CD4-positive, alpha-beta T cell treated with Interleukin-6 at 100 ng/mL for 8 hours (primary cell): ENCODE measurements around the gene PALD1.

Experiments used
- DNase-seq: peaks from one replicate; pipeline ENCODE4 v3.0.0-alpha.2; 2020; ENCODE audit warnings: mixed read lengths, low spot score

PALD1 gene

GRCh38 chr10:70535451-70535850, 56.9 kb downstream of the PALD1 start:
- DNase-seq = no peak

DNA sequence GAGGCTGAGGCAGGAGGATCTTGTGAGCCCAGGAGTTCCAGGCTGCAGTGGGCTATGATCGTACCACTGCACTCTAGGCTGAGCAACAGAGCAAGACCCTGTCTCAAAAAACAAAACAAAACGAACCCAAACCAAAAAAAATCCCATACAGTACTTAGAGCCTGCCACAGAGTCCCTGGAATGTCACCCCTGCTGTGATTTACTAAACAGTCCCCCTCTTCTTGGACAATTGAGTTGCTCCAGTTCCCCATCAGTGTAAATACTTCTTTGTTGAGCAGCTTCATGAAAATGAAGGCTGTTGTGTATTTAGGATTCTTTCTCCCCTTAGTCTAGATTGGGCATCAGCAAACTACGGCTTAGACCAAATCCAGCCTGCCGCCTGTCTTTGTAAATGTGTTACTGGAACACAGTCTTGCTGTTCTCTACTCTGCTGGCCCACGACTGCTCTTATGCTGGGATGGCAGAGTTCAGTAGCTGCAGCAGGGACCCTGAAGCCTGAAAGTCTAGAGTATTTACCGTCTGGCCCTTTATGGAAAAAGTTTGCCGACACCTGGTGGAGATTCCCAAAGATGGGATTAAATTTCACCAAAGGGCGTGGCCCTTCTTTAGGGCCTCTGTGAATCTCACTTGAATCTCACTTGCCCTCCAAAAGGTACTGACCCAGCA, 57.8 kb downstream of the PALD1 start:
- DNase-seq = no peak

DNA sequence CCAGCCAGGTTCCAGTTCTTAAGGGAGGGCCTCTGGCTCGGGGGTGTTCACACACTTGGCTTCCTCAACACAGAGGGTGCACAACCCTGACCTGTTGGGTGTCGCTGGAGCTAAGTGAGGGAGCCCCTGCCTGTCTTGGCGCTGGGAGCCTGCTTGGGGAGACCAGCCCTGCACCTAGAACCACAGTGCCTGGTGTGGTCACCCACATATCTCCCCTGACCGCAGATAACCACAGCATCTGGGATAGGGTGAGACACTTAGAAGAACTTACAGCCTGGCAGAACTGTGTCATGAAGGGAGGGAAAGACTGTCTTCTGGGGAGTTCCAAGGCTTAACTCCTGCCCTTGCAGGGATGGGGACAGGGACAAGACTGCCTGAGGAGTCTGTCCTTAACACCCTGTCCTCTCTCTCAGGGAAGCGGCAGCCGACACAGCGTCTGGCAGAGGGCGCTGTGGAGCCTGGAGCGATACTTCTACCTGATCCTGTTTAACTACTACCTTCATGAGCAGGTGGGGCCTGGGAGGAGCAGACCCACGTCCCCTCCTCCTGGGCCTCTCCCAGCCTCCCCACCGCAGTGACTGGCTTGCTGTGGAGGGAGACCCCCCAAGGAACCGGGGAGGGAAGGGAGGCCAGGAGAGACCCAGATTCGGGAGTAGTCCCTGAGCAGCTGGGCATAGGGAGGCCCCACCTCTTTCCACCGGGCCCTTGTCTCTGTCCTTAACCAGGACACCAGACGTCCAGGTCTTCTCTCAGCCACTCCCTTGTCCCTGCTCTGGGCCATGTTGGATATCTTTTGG, 59.0 kb downstream of the PALD1 start:
- no peak for DNase-seq

DNA sequence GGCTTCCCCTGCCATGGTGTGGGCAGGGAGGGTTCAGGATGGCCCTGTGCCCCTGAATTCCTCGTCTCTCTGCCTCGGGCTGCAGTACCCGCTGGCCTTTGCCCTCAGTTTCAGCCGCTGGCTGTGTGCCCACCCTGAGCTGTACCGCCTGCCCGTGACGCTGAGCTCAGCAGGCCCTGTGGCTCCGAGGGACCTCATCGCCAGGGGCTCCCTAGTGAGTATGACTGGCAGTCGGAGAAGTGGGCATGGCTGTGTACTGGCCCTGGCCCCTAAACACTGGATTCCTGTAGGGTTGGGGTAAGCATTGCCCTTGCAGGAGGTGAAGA, 59.6 kb downstream of the PALD1 start:
- DNase-seq = no peak

DNA sequence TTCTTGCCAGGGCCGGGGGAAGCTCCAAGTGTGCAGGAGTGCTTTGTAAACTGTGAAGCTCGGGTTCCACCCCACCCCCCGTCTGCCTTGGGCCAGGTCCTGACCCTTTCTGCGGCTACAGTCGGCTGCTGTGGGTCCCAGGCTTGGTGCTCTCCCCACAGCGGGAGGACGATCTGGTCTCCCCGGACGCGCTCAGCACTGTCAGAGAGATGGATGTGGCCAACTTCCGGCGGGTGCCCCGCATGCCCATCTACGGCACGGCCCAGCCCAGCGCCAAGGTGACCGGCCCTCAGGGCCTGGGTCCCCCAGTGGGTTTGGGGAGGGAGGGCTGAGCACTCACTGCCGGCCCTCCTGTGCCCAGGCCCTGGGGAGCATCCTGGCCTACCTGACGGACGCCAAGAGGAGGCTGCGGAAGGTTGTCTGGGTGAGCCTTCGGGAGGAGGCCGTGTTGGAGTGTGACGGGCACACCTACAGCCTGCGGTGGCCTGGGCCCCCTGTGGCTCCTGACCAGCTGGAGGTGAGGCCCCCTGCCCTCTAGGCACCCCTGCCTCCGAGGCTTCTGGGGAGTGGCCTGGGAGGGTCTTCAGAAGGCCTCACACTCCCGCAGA, 60.3 kb downstream of the PALD1 start:
- no peak for DNase-seq

DNA sequence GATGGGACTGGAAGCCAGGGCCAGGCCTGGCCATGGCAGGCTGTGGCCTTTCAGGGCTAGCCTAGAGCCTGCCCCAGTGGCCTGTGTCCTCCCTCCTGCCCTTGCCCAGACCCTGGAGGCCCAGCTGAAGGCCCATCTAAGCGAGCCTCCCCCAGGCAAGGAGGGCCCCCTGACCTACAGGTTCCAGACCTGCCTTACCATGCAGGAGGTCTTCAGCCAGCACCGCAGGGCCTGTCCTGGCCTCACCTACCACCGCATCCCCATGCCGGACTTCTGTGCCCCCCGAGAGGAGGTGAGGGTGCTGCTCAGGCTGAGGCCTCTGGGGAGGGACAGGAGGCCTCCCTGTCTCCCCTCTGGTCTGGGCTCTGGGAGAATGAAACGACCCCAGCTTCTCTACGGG, 60.9 kb downstream of the PALD1 start:
- no peak for DNase-seq

- no peak for DNase-seq
Measured at GRCh38 chr10:70540089-70540788, 61.7 kb downstream of the PALD1 start.

DNA sequence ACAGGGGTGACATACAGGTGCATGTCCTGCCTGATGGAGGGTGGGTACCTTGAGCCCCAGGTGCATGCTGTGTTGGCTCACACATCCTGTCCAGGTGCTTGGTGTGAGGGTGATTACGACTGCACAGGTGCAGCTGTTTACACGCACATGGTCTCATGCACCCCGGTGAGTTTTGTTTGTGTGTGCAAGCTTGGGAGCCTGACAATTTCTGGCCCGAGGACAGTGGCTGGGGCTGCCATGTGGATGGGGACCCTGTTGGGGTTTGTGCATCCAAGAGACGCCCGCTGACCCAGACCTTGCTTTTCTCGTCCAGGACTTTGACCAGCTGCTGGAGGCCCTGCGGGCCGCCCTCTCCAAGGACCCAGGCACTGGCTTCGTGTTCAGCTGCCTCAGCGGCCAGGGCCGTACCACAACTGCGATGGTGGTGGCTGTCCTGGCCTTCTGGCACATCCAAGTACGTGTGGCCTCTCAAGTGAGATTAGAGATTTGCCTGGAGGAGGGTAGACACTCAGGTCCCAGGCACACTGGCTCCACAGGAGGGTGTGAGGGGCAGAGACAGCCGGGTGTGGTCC, 62.3 kb downstream of the PALD1 start:
- no peak for DNase-seq

DNA sequence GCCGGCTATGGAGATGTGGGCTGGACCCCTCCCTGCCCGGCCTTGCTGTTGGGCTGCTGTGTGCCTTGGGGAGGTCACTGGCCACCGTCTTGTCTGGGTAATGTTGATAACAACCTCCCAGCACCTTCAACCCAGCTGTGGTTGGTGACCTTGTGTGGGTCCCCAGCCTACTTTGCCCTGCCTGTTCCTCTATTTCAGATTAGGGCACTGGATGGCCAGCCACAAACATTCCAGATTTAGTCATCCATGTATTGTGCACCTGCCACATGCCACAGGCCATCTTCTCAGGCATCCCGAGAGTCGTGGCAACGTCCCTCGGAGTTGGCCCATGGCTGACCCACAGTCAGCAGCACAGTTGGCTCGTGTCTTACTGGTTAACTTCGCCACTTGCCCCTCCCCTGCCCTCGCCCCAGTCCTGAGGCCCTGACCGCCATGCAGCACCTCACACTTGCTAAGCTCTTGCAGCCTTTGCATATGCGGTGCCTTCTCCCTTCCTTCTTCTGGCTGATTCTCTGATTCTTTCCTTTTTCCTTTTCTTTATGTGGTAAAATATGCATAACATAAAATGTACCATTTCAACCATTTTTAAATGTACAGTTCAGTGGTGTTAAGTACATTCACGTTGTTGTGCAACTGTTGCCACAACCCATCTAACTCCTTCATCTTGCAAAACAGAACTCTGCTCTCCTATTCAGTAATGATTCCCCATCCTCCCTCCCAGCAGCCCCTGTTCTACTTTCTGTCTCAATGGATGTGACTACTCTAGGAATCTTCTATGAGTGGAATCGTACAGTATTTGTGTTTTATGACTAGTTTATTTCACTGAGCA, 63.4 kb downstream of the PALD1 start:
- DNase-seq = no peak

DNA sequence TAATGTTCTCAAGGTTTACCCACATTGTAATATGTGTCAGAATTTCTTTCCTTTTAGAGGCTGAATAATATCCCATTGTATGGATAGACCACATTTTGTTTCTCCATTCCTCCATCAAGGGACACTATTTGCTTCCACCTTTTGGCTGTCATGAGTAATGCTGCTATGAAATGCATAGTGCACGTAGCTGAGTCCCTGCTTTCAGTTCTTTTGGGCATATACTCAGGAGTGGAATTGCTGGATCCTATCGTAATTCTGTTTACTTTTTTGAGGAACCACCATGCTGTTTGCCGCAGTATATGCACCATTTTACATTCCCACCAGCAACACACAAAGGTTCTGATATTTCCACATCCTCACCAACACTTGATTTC, 64.0 kb downstream of the PALD1 start:
- no peak for DNase-seq

- no peak for DNase-seq
Measured at GRCh38 chr10:70543911-70544310, 65.3 kb downstream of the PALD1 start.

- DNase-seq = no peak
Measured at GRCh38 chr10:70544431-70545340, 66.1 kb downstream of the PALD1 start.

DNA sequence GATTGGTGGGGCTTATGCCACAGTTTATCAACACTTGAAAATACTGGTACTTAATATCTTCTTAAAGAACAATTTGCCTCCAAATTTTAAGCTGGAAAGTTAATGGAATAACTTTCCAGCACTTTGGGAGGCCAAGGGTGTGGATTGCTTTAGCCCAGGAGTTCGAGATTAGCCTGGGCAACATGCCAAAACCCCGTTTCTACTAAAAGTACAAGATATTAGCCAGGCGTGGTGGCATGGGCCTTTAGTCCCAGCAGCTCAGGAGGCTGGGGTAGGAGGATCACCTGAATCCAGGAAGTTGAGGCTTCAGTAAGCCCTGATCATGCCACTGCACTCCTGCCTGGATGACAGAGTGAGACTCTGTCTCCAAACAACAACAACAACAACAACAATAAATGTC, 68.0 kb downstream of the PALD1 start:
- no peak for DNase-seq

DNA sequence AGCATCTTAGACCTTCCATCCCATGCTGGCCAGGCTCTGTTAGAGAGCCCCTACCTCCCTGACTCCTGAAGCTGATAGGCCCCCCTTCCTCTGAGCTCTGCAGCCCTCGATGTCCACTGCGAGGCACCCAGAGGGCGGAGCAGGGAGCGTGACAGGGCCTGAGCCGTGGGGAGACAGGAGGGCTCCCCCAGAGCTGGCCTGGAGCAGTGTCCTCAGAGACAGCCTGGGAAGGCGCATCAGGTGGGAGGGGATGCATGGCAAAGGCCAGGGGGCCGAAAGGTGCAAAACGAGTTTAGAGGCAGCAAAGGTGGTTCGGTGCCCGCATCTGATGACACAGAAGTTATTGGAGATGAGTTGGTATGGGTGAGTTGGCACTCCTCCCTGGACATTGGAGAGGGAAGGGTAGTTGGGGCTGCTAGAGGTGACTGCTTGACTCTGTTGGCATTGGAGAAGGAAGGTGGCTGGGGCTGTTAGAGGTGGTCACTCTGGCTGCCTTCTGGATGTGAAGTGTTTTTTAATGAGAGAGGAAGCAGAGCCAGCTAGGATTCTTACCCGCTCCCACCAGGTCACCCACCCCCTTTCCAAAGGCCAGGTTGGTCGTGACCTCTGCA, 70.9 kb downstream of the PALD1 start:
- DNase-seq = no peak

DNA sequence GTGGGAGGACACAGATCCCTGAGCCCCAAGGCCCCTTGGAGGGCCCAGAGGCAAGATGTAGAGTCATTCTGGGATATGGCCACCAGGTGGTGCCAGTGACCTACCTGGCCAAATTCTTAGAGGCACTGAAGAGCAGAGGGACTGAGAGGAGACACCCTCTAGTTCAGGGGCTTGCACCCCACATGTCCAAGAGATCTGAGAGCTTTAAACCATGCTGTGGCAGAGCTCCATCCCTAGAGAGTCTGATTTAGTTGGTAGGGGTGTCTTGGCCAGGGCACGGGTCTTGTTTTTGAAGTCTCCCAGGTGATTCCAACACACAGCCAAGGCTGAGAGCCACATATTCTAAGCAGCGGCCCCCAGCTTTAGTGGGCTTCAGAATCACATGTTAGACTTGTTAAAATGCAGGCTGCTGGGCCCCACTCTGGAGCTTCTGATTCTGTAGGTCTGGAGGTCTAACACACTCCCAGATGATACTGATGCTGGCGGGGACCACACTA, 71.4 kb downstream of the PALD1 start:
- DNase-seq = peak; percentile 72

DNA sequence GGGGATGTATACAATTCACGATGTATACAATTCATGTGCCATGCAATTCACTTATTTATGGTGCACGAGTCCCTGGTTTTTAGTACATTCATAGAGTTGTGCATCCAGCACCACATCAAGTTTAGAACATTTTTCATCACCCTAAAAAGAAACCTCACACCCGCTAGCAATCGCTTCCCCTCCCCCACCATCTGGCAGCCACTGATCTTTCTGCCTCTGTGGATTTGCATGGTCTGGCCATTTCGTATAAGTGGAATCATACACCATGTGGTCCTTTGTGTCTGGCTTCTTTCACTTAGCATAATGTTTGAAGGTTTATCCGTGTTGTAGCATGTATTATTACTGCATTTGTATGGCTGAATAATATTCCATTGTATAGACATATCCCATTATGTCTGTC, 71.9 kb downstream of the PALD1 start:
- no peak for DNase-seq

DNA sequence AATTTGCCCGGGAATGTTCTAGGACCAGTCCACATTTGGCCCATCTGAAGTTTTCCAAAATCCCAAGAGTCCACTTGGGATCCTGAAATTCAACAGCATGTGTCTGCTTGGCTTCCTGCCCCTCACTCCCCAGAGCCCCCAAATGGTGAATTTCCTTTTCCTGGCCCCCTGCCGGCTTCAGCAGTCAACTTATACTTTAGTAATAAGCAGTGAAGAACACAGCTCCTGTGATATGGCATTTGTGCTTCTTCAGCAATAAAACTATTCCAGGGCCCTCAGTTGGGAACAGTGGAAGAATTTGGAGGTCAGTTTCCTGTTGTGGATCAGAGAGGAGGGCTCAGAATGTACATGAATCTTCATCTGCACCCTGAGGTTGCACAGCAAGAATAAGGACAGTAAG, 72.9 kb downstream of the PALD1 start:
- no peak for DNase-seq

- no peak for DNase-seq
Measured at GRCh38 chr10:70551971-70552422, 73.4 kb downstream of the PALD1 start.

- no peak for DNase-seq
Measured at GRCh38 chr10:70552586-70552985, 74.0 kb downstream of the PALD1 start.

DNA sequence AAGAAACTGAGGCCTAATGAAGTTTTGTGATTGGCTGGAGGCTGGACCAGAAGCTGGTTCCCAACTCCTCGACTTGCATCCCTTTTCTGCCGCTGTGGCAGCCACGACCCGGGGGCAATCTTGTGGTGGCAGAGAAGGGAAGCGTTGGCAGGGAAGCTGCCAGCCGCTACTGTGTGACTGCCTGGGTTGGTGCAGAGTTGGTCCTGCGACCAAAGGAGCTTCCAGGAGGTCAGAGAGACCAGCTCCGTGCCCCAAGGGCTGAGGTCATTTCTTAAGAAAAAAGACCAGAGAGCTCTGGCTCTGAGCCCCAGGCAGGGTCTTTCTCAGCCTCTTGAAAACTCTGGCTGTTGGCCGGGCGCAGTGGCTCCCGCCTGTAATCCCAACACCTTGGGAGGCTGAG, 76.8 kb downstream of the PALD1 start:
- no peak for DNase-seq
